Cardiac fibroblast (primary cell): ENCODE measurements around the gene PLS1.

Experiments
- DNase-seq, 2 donors: peaks; one replicate each; pipeline versions ENCODE4 v3.0.0 to v3.0.0-alpha.2; 2010; ENCODE audit warnings: low read depth in 2 of 2
- H3K4me3 ChIP-seq, 2 donors: replicated peaks in 1 of 2; 1 replicate in 1 of 2; 2 replicates in 1 of 2; pipeline ENCODE4 v1.5.1; 2011; ENCODE audit warnings: low read depth in 2 of 2, low read length in 2 of 2, mild to moderate bottlenecking in 2 of 2, moderate library complexity in 1 of 2
- CTCF ChIP-seq: IDR thresholded peaks from one replicate; pipeline ENCODE4 v1.5.1; 2011; ENCODE audit warnings: low read depth, mild to moderate bottlenecking, low read length, inconsistent platforms

Gene PLS1

GRCh38 chr3:142638291-142638690 lies 42.1 kb downstream of the PLS1 start:
- DNase-seq: no peak
- no peak for TF ChIP-seq CTCF
- H3K4me3 ChIP-seq: no peak overlapping the region

- no peak for DNase-seq
- TF ChIP-seq CTCF: no peak
- H3K4me3 ChIP-seq: no peak overlapping the region
These were observed 45.3 kb downstream of the PLS1 start for GRCh38 chr3:142641504-142641903.

- H3K4me3 ChIP-seq: no peak overlapping the region
- no peak for TF ChIP-seq CTCF
- no peak for DNase-seq
These were observed 46.8 kb downstream of the PLS1 start for GRCh38 chr3:142642956-142643355.

- no peak overlapping the region for H3K4me3 ChIP-seq
- DNase-seq: no peak
- TF ChIP-seq CTCF: no peak
These were observed 48.3 kb downstream of the PLS1 start for GRCh38 chr3:142644502-142644901.

- DNase-seq: peak; percentile 31 to 64
- no peak overlapping the region for H3K4me3 ChIP-seq
- no peak for TF ChIP-seq CTCF
These were observed 49.1 kb downstream of the PLS1 start for GRCh38 chr3:142645236-142645793.

GRCh38 chr3:142646020-142646785 lies 50.0 kb downstream of the PLS1 start:
- H3K4me3 ChIP-seq: no peak overlapping the region
- no peak for TF ChIP-seq CTCF
- no peak for DNase-seq
